ENCODE measurements around the gene PPIC. TPM values are rescaled to one million over a fixed set of nuclear protein-coding genes. Genes with fewer than 3 reads are reported as not detected.

Gene PPIC
- total RNA-seq, 2 experiments from 2014 or later: not detected

DNA sequence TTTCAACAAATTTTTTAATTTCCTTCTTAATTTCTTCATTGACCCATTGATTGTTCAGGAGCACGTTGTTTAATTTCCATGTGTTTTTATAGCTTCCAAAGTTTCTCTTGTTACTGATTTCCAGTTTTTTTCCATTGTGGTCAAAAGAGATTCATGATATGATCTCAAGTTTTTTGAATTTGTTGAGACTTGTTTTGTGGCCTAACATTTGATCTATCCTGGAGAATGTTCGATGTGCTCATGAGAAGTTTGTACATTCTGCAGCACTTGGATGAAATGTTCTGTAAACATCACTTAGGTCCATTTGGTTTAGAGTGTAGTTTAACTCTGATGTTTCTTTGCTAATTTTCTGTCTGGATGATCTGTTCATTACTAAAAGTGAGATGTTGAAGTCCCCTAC is 14.7 kb upstream of the PPIC start:
- ATAC-seq (ENCODE audit: poor library complexity) (no peak), DNase-seq (no peak)
- peaks cover 0 to 4% of the 10 kb centered on the region in 2 experiments for H3K27me3 ChIP-seq (ENCODE audit: control insufficient read depth in 1 of 2, insufficient read depth in 2 of 2, low read length in 2 of 2)
- no peaks in the 10 kb centered on the region for H3K4me1 Mint-ChIP-seq (ENCODE audit: low read depth)
- peaks cover 4% of the 10 kb centered on the region in 2 experiments for H3K9me3 ChIP-seq (ENCODE audit: control insufficient read depth in 1 of 2, insufficient read depth in 1 of 2, low read length in 2 of 2)
- no peaks in the 10 kb centered on the region for H3K4me1 ChIP-seq (ENCODE audit: insufficient read depth, low read length)
- intact Hi-C loops (cut with DNase I, micrococcal nuclease): no loop called here
- H3K4me3 ChIP-seq (ENCODE audit: low read length): no peak overlapping the region
- peaks cover 66% of the 10 kb centered on the region for H3K27me3 Mint-ChIP-seq
- ChIA-PET POLR2A (no interaction called here), CTCF (no interaction called here)
- peaks cover 11% of the 10 kb centered on the region for H3K9me3 Mint-ChIP-seq
- H3K36me3 Mint-ChIP-seq (ENCODE audit: low read depth): no peaks in the 10 kb centered on the region
- H3K27ac Mint-ChIP-seq: no peak overlapping the region
- no peaks in the 10 kb centered on the region for H3K36me3 ChIP-seq (ENCODE audit: insufficient read depth, low read length)
- TF ChIP-seq CTCF (IDR thresholded peaks at IDR 0.05): no peak
- no peak overlapping the region for H3K4me3 Mint-ChIP-seq
- no peak overlapping the region for H3K27ac ChIP-seq (ENCODE audit: low read depth in 1 of 2, low read length in 2 of 2)

DNA sequence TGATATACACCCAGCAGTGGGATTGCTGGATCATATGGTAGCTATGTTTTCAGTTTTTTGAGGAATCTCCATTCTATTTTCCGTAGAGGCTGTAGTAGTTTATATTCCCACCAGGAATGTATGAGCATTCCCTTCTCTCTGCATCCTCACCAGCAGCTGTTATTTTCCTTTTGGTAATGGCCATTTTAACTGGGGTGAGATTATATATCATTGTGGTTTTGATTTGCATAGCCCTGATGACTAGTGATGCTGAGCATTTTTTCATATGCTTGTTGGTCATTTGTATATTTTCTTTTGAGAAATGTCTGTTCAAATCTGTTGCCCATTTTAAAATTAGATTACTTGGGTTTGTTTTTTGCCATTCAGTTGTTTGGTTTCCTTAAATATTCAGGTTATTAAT is 11.2 kb upstream of the PPIC start:
- Histone ChIP-seq H3K27ac (ENCODE audit: low read depth in 1 of 2, low read length in 2 of 2) (no peak overlapping the region), H3K36me3 (ENCODE audit: insufficient read depth, low read length) (no peaks in the 10 kb centered on the region), H3K27me3 (ENCODE audit: control insufficient read depth in 1 of 2, insufficient read depth in 2 of 2, low read length in 2 of 2) (peaks cover 6 to 12% of the 10 kb centered on the region in 2 experiments), H3K9me3 (ENCODE audit: control insufficient read depth in 1 of 2, insufficient read depth in 1 of 2, low read length in 2 of 2) (peaks cover 0 to 5% of the 10 kb centered on the region in 2 experiments), H3K4me1 (ENCODE audit: insufficient read depth, low read length) (no peaks in the 10 kb centered on the region), H3K4me3 (ENCODE audit: low read length) (no peak overlapping the region)
- peaks cover 7% of the 10 kb centered on the region for H3K9me3 Mint-ChIP-seq
- ATAC-seq (ENCODE audit: poor library complexity): no peak
- POLR2A ChIA-PET: no interaction called here
- intact Hi-C loops (cut with DNase I, micrococcal nuclease): no loop called here
- TF ChIP-seq CTCF (IDR thresholded peaks at IDR 0.05): no peak
- CTCF ChIA-PET: no interaction called here
- H3K4me3 Mint-ChIP-seq: no peak overlapping the region
- peaks cover 67% of the 10 kb centered on the region for H3K27me3 Mint-ChIP-seq
- DNase-seq: no peak
- H3K4me1 Mint-ChIP-seq (ENCODE audit: low read depth): no peaks in the 10 kb centered on the region
- H3K36me3 Mint-ChIP-seq (ENCODE audit: low read depth): no peaks in the 10 kb centered on the region
- no peak overlapping the region for H3K27ac Mint-ChIP-seq

DNA sequence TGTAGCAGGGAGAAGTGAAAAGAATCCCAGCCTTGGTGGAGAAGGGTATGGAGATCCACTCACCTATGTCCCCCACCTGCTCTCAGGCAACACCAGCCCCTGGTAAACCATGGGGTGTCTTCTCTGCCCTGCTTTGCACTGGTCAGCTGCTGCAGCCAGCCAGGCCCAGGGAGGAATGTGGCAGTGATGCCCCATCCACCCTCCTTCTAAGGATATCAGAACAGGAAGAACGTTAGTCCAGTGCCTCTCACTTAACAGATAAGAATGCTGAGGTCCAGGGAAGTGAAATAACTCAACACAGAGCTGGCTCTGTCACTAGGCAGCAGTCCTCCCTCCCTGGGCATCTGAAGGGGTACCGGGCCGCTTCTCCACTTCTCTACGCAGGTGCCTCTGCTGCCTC is 9.7 kb upstream of the PPIC start:
- no peaks in the 10 kb centered on the region for H3K4me1 ChIP-seq (ENCODE audit: insufficient read depth, low read length)
- ATAC-seq (ENCODE audit: poor library complexity) (no peak), DNase-seq (no peak)
- no peaks in the 10 kb centered on the region for H3K36me3 ChIP-seq (ENCODE audit: insufficient read depth, low read length)
- H3K4me3 ChIP-seq (ENCODE audit: low read length): no peak overlapping the region
- H3K9me3 ChIP-seq (ENCODE audit: control insufficient read depth in 1 of 2, insufficient read depth in 1 of 2, low read length in 2 of 2): peaks cover 0 to 5% of the 10 kb centered on the region in 2 experiments
- no peak for TF ChIP-seq CTCF (IDR thresholded peaks at IDR 0.05)
- H3K27ac ChIP-seq (ENCODE audit: low read depth in 1 of 2, low read length in 2 of 2): no peak overlapping the region
- no peaks in the 10 kb centered on the region for H3K36me3 Mint-ChIP-seq (ENCODE audit: low read depth)
- peaks cover 6 to 12% of the 10 kb centered on the region in 2 experiments for H3K27me3 ChIP-seq (ENCODE audit: control insufficient read depth in 1 of 2, insufficient read depth in 2 of 2, low read length in 2 of 2)
- POLR2A ChIA-PET: no interaction called here
- intact Hi-C loops (cut with DNase I, micrococcal nuclease): no loop called here
- CTCF ChIA-PET: no interaction called here
- H3K27ac Mint-ChIP-seq: no peak overlapping the region
- H3K4me1 Mint-ChIP-seq (ENCODE audit: low read depth): no peaks in the 10 kb centered on the region
- peaks cover 4% of the 10 kb centered on the region for H3K9me3 Mint-ChIP-seq
- no peak overlapping the region for H3K4me3 Mint-ChIP-seq
- peaks cover 62% of the 10 kb centered on the region for H3K27me3 Mint-ChIP-seq

All from CD4-positive, alpha-beta T cell (primary cell).